Testis (tissue), 3 donors: Measurements from ENCODE around the gene BCL2A1. TPM values are rescaled to one million over a fixed set of nuclear protein-coding genes. Genes with fewer than 3 reads are reported as not detected.
A peak's percentile ranks its signal among the peaks of the same experiment; 100 is the strongest.

Experiments used
- DNase-seq: peaks from one replicate; pipeline ENCODE4 v3.0.0-alpha.2; 2019
- H3K27ac ChIP-seq, 2 donors: fragments of 200-600 bp; sonication (generic); one replicate each; pipeline ENCODE4 v1.5.1; 2019
- H3K27me3 ChIP-seq: fragments of 200-600 bp; sonication (generic); one replicate; pipeline ENCODE4 v1.5.1; 2019
- H3K36me3 ChIP-seq: fragments of 200-600 bp; sonication (generic); one replicate; pipeline ENCODE4 v1.5.1; 2017; ENCODE audit warnings: low read depth; ENCODE audit errors: missing control alignments
- H3K4me1 ChIP-seq: fragments of 200-600 bp; sonication (generic); one replicate; pipeline ENCODE4 v1.5.1; 2019
- H3K4me3 ChIP-seq, 2 donors: fragments of 200-600 bp; sonication (generic); one replicate each; pipeline ENCODE4 v1.5.1; 2017 to 2019
- H3K9me3 ChIP-seq: fragments of 200-600 bp; sonication (generic); one replicate; pipeline ENCODE4 v1.5.1; 2017
- POLR2A ChIP-seq: fragments of 450-650 bp; IDR thresholded peaks from one replicate; pipeline ENCODE4 v1.6.1; 2017; ENCODE audit warnings: antibody characterized with exemption, mild to moderate bottlenecking, moderate library complexity
- WGBS, 2 donors: methylation state at CpG; one replicate each; pipeline ENCODE4 v1.1.5; 2018; 5-methylcytosine and 5-hydroxymethylcytosine counted together
- intact Hi-C: fragments of 100-400 bp; cut with DNase I; formaldehyde crosslinking; loops from one replicate; pipeline ENCODE4 v1.15.1; 2023; ENCODE audit warnings: low total_unique reads
- polyA plus RNA-seq: library from polyadenylated mRNA; stranded (reverse); fragments of 350-450 nt; fragmentation: Illumina TruSeq; extraction: RNeasy Lipid Tissue Mini Kit (QIAGEN cat#74804); gene quantifications from one replicate; pipeline ENCODE4 v1.2.3, GENCODE V29; 2014; ENCODE audit warnings: low read depth, low replicate concordance; ENCODE audit not compliant: insufficient read depth
- total RNA-seq, 2 donors: library from RNA; depleted of rRNA; stranded (reverse); fragments of >200 nt; gene quantifications; one replicate each; pipeline ENCODE4 v1.2.3, GENCODE V29; 2016
- TF ChIP-seq, protein P1 (sequence below), 3 experiments: fragments of 450-650 bp in 2 of 3; fragments of 200-600 bp in 1 of 3; sonication (generic) in 1 of 3; IDR thresholded peaks; one replicate each; pipeline ENCODE4 v1.5.1; 2016 to 2019; ENCODE audit warnings: antibody characterized with exemption in 3 of 3, mild to moderate bottlenecking in 2 of 3, moderate library complexity in 1 of 3

Gene BCL2A1
- total and polyA plus RNA-seq, 3 donors from 2014 or later: 2.3 TPM; not detected in 2

DNA sequence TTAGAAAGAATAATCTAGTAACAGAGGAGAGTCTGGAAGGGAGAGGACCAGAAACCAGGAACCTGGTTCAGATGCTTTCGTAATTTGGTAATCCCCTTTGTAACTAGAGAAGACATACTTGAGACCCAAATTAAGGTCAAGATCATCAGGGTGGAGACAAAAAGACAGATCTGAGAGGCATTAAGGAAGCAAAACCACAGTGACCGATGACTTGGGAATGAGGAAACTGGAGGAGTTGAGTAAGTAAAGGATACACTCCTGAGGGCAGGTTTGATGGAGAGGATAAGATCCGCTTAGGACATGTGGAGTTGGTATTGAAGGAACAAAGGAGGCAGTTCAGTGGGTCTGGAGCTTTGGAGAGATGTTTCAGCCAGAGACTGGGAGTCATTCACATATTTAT, 23.6 kb upstream of the BCL2A1 start:
- Histone ChIP-seq H3K9me3 (no peaks in the 10 kb centered on the region), H3K27ac (peak overlapping the region; percentile 50 to 56), H3K36me3 (no peaks in the 10 kb centered on the region), H3K4me3 (no peak overlapping the region), H3K27me3 (no peaks in the 10 kb centered on the region), H3K4me1 (peaks cover 24% of the 10 kb centered on the region)
- WGBS, 2 donors: 70 to 72% methylated on average over 3 of the region's 3 CpGs
- TF ChIP-seq, protein P1, sequence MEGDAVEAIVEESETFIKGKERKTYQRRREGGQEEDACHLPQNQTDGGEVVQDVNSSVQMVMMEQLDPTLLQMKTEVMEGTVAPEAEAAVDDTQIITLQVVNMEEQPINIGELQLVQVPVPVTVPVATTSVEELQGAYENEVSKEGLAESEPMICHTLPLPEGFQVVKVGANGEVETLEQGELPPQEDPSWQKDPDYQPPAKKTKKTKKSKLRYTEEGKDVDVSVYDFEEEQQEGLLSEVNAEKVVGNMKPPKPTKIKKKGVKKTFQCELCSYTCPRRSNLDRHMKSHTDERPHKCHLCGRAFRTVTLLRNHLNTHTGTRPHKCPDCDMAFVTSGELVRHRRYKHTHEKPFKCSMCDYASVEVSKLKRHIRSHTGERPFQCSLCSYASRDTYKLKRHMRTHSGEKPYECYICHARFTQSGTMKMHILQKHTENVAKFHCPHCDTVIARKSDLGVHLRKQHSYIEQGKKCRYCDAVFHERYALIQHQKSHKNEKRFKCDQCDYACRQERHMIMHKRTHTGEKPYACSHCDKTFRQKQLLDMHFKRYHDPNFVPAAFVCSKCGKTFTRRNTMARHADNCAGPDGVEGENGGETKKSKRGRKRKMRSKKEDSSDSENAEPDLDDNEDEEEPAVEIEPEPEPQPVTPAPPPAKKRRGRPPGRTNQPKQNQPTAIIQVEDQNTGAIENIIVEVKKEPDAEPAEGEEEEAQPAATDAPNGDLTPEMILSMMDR (IDR thresholded peaks at IDR 0.05): no peak
- intact Hi-C loops: no loop called here
- DNase-seq: no peak

DNA sequence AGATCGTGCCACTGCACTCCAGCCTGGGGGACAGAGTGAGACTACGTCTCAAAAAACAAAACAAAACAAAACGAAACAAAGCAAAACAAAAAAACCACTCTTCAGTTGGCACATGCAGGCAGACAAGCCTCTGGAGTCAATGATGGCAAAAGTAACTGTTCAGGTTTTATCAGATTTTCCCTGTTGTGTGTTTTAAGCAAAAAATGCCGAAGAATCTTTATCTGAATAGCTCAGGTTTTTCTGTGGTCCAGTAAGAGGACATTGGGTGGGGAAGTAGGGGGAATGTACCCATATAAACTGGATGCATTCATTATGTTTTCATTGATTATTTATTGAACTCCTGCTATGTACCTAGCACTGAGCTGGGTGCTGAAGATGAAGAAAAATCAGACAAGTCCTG, 20.8 kb upstream of the BCL2A1 start:
- no peaks in the 10 kb centered on the region for H3K36me3 ChIP-seq
- intact Hi-C loops: no loop called here
- TF ChIP-seq, protein P1 (IDR thresholded peaks at IDR 0.05): no peak
- TF ChIP-seq POLR2A: no peak

DNA sequence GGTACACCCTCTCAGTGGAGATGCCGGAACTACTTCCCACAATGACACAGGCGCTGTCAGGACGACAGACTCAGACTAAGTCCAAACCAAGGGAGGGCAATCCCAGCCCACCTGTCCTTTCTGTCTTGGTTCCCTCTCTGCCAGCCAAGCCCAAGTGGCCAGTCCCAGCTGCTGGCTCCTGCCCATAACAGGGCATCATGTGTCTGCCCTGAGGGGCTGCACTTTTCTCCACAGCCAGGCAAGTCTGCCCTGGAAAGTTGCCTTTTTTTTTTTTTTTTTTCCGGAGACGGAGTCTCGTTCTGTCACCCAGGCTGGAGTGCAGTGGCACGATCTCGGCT, 20.0 kb upstream of the BCL2A1 start:
- no peaks in the 10 kb centered on the region for H3K9me3 ChIP-seq
- no peaks in the 10 kb centered on the region for H3K36me3 ChIP-seq
- H3K4me3 ChIP-seq: no peak overlapping the region
- no peak for DNase-seq
- TF ChIP-seq, protein P1 (IDR thresholded peaks at IDR 0.05): no peak
- TF ChIP-seq POLR2A: no peak
- H3K27me3 ChIP-seq: no peaks in the 10 kb centered on the region
- no peak overlapping the region for H3K27ac ChIP-seq
- intact Hi-C loops: no loop called here
- 92 to 94% methylated on average over 8 of the region's 8 CpGs for WGBS, 2 donors
- H3K4me1 ChIP-seq: peaks cover 24% of the 10 kb centered on the region

More for the DNA sequence above, 20.8 kb upstream of the BCL2A1 start:
- no peaks in the 10 kb centered on the region for H3K9me3 ChIP-seq
- H3K27me3 ChIP-seq: no peaks in the 10 kb centered on the region
- 47 to 55% methylated on average over 4 of the region's 4 CpGs for WGBS, 2 donors
- H3K4me1 ChIP-seq: peaks cover 24% of the 10 kb centered on the region
- DNase-seq: no peak
- no peak overlapping the region for H3K4me3 ChIP-seq
- no peak overlapping the region for H3K27ac ChIP-seq

DNA sequence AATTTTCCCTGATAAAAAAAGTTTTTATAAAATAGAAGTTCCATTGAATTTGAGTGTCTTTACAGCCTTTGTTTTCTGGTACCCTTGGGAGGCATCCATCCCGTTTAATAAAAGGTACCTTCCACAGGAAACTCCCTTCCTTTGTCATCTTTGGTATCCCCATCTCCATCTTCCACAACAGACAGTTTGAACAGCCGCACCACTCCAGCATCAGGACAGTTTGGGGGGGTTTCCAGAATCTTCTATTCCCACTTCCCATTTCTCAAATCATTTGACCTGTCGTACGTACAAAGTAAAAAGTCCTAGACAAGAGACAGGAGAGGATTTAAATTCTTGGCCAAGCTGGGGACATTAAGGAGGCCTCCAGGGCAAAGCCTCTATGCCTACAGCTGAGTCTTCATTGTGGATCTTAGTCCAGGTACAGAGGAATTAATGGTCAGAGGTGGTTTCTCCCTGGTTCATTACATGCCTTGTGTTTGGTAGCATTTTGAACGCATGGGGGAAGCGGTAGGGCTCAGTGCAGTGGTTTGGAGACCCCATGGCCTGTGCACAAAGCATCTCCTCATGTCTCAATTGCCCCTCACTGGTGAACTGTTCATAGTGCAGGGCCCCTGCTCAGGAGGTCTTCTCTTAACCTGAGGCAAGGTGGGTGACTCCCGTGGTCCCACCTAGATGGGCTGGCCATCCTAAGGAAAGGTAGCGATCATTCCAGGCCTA, 19.4 kb upstream of the BCL2A1 start:
- intact Hi-C loops: no loop called here
- no peak overlapping the region for H3K27ac ChIP-seq
- no peaks in the 10 kb centered on the region for H3K9me3 ChIP-seq
- WGBS, 2 donors: 89% methylated on average over 8 of the region's 8 CpGs
- DNase-seq: no peak
- H3K4me1 ChIP-seq: peaks cover 24% of the 10 kb centered on the region
- no peak for TF ChIP-seq POLR2A
- TF ChIP-seq, protein P1 (IDR thresholded peaks at IDR 0.05): no peak
- H3K4me3 ChIP-seq: no peak overlapping the region
- no peaks in the 10 kb centered on the region for H3K27me3 ChIP-seq
- H3K36me3 ChIP-seq: no peaks in the 10 kb centered on the region

DNA sequence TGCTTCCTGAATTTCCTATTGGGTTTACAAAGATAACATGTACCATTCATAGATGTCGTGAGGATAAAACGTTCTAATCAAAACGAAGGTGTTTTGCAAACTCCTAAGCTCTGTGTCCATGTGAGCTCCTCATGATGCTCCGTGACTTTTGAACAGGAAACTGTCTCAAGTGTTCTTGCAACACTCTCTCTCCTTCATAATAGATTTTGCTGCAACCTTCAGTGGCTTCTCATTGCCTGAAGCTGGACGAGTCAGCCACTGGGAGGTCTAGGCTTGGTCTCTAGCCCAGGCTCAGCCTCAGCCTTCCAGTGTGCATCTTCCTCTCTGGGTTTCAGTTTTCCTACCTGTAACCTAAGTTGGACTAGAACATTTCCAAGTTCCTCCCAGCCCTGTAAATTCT, 18.7 kb upstream of the BCL2A1 start:
- Histone ChIP-seq H3K27ac (no peak overlapping the region), H3K27me3 (no peaks in the 10 kb centered on the region), H3K4me1 (peaks cover 19% of the 10 kb centered on the region), H3K9me3 (no peaks in the 10 kb centered on the region), H3K36me3 (no peaks in the 10 kb centered on the region), H3K4me3 (no peak overlapping the region)
- WGBS, 2 donors: 53 to 58% methylated on average over 5 of the region's 5 CpGs
- intact Hi-C loops: no loop called here
- no peak for DNase-seq
- TF ChIP-seq POLR2A: no peak
- TF ChIP-seq, protein P1 (IDR thresholded peaks at IDR 0.05): no peak
